Gastrocnemius medialis (tissue), 4 donors: ENCODE measurements around the gene CNTLN. TPM values are rescaled to one million over a fixed set of nuclear protein-coding genes. Genes with fewer than 3 reads are reported as not detected.

ENCODE experiments used
- ATAC-seq, 2 donors: fragments of 150-250 bp; one replicate each; pipeline ENCODE4 v1.9.1; 2016
- DNase-seq, 2 donors: peaks; one replicate each; pipeline ENCODE4 v3.0.0-alpha.2; 2019
- H3K27ac ChIP-seq, 4 donors: fragments of 200-600 bp; sonication (generic); 1 replicate in 1 of 4; 2 replicates in 3 of 4; pipeline ENCODE4 v1.5.1; 2016 to 2018; ENCODE audit warnings: mild to moderate bottlenecking in 2 of 4, moderate library complexity in 1 of 4
- H3K27me3 ChIP-seq, 3 donors: fragments of 200-600 bp; sonication (generic) in 2 of 3; 1 replicate in 1 of 3; 2 replicates in 2 of 3; pipeline versions ENCODE4 v1.5.1 to v1.6.0; 2016 to 2019; ENCODE audit warnings: mild to moderate bottlenecking in 1 of 3, moderate library complexity in 1 of 3
- H3K36me3 ChIP-seq, 2 donors: fragments of 200-600 bp; sonication (generic) in 1 of 2; one replicate each; pipeline ENCODE4 v1.5.1; 2017 to 2018
- H3K4me1 ChIP-seq, 2 donors: fragments of 200-600 bp; sonication (generic) in 1 of 2; one replicate each; pipeline ENCODE4 v1.5.1; 2016 to 2017; ENCODE audit warnings: mild to moderate bottlenecking in 2 of 2
- H3K4me3 ChIP-seq, 4 donors: fragments of 200-600 bp; sonication (generic) in 3 of 4; 1 replicate in 1 of 4; 2 replicates in 3 of 4; pipeline ENCODE4 v1.5.1; 2016 to 2019; ENCODE audit warnings: mild to moderate bottlenecking in 2 of 4
- H3K9me3 ChIP-seq, 3 donors: fragments of 200-600 bp; sonication (generic) in 2 of 3; 1 replicate in 1 of 3; 2 replicates in 2 of 3; pipeline ENCODE4 v1.5.1; 2016 to 2019
- CTCF ChIP-seq, 5 experiments: fragments of 450-650 bp in 3 of 5; fragments of 200-600 bp in 2 of 5; sonication (generic) in 2 of 5; IDR thresholded peaks in 4 of 5; conservative IDR thresholded peaks in 1 of 5; 1 replicate in 4 of 5; 2 replicates in 1 of 5; pipeline ENCODE4 v1.5.1; 2016 to 2019; ENCODE audit warnings: antibody characterized with exemption in 5 of 5, mild to moderate bottlenecking in 3 of 5, moderate library complexity in 3 of 5
- POLR2A ChIP-seq, 2 donors: fragments of 450-650 bp; IDR thresholded peaks; one replicate each; pipeline ENCODE4 v1.6.1; 2017; ENCODE audit warnings: antibody characterized with exemption in 2 of 2, mild to moderate bottlenecking in 2 of 2, moderate library complexity in 2 of 2
- in situ Hi-C, 4 donors: fragments of 200-750 bp; cut with MboI; loops; one replicate each; pipeline versions ENCODE4 v1.15.0 to v1.8.0; 2017; ENCODE audit warnings: low sequenced_read_pairs in 4 of 4
- intact Hi-C: fragments of 100-400 bp; cut with DNase I; formaldehyde crosslinking; loops from one replicate; pipeline ENCODE4 v1.15.1; 2023; ENCODE audit warnings: low total_unique reads
- total RNA-seq, 4 donors: library from RNA; depleted of rRNA; stranded (reverse); fragments of >200 nt; gene quantifications; one replicate each; pipeline versions ENCODE4 v1.1.0 to v1.2.3, GENCODE V29; 2016

CNTLN gene
- total RNA-seq, 4 donors from 2014 or later, result 1.3 to 6.6 (median 2.4) TPM

- intact Hi-C loops (no loop called here), in situ Hi-C loops (no loop called here)
- Histone ChIP-seq H3K27ac (no peak overlapping the region), H3K36me3 (no peaks in the 10 kb centered on the region), H3K9me3 (no peaks in the 10 kb centered on the region), H3K4me1 (no peaks in the 10 kb centered on the region), H3K27me3 (no peaks in the 10 kb centered on the region), H3K4me3 (no peak overlapping the region)
- no peak for TF ChIP-seq POLR2A (IDR thresholded peaks at IDR 0.05)
- ATAC-seq, result no peak
- no peak for DNase-seq
Observed at GRCh38 chr9:17319864-17320263, 185.0 kb downstream of the CNTLN start.

- in situ Hi-C loops (no loop called here), intact Hi-C loops (no loop called here)
- Histone ChIP-seq H3K9me3 (no peaks in the 10 kb centered on the region), H3K27ac (no peak overlapping the region), H3K4me3 (no peak overlapping the region), H3K27me3 (no peaks in the 10 kb centered on the region), H3K4me1 (no peaks in the 10 kb centered on the region), H3K36me3 (no peaks in the 10 kb centered on the region)
- no peak for TF ChIP-seq POLR2A (IDR thresholded peaks at IDR 0.05)
- no peak for TF ChIP-seq CTCF (IDR thresholded peaks at IDR 0.05 in 4 of 5, conservative IDR thresholded peaks at IDR 0.05 in 1 of 5)
- DNase-seq, result no peak
- ATAC-seq, result no peak
Observed at GRCh38 chr9:17322882-17323864, 188.3 kb downstream of the CNTLN start.

GRCh38 chr9:17328331-17328730, 193.5 kb downstream of the CNTLN start:
- intact Hi-C loops, result no loop called here
- H3K9me3 ChIP-seq, result no peaks in the 10 kb centered on the region
- H3K27ac ChIP-seq, result no peak overlapping the region
- in situ Hi-C loops, result no loop called here
- no peaks in the 10 kb centered on the region for H3K27me3 ChIP-seq
- H3K4me3 ChIP-seq, result no peak overlapping the region
- ATAC-seq, result no peak
- H3K36me3 ChIP-seq, result no peaks in the 10 kb centered on the region
- TF ChIP-seq POLR2A (IDR thresholded peaks at IDR 0.05), result no peak
- TF ChIP-seq CTCF (IDR thresholded peaks at IDR 0.05 in 4 of 5, conservative IDR thresholded peaks at IDR 0.05 in 1 of 5), result no peak
- no peaks in the 10 kb centered on the region for H3K4me1 ChIP-seq
- no peak for DNase-seq

GRCh38 chr9:17330097-17330496, 195.3 kb downstream of the CNTLN start:
- H3K27ac ChIP-seq, result no peak overlapping the region
- TF ChIP-seq CTCF (IDR thresholded peaks at IDR 0.05 in 4 of 5, conservative IDR thresholded peaks at IDR 0.05 in 1 of 5), result no peak
- intact Hi-C loops, result no loop called here
- no peak for DNase-seq
- no peak for ATAC-seq
- no peaks in the 10 kb centered on the region for H3K9me3 ChIP-seq
- H3K36me3 ChIP-seq, result no peaks in the 10 kb centered on the region
- no peak overlapping the region for H3K4me3 ChIP-seq
- no peaks in the 10 kb centered on the region for H3K4me1 ChIP-seq
- H3K27me3 ChIP-seq, result no peaks in the 10 kb centered on the region
- in situ Hi-C loops, result no loop called here

- no peaks in the 10 kb centered on the region for H3K4me1 ChIP-seq
- no peak for ATAC-seq
- H3K27ac ChIP-seq, result no peak overlapping the region
- no peaks in the 10 kb centered on the region for H3K9me3 ChIP-seq
- DNase-seq, result no peak
- H3K4me3 ChIP-seq, result no peak overlapping the region
- in situ Hi-C loops, result no loop called here
- no peaks in the 10 kb centered on the region for H3K27me3 ChIP-seq
- H3K36me3 ChIP-seq, result no peaks in the 10 kb centered on the region
- no peak for TF ChIP-seq POLR2A (IDR thresholded peaks at IDR 0.05)
- TF ChIP-seq CTCF (IDR thresholded peaks at IDR 0.05 in 4 of 5, conservative IDR thresholded peaks at IDR 0.05 in 1 of 5), result no peak
- intact Hi-C loops, result no loop called here
Observed at GRCh38 chr9:17332115-17332514, 197.3 kb downstream of the CNTLN start.
